ENCODE results near the gene TDP2. TPM values are rescaled to one million over a fixed set of nuclear protein-coding genes. Genes with fewer than 3 reads are reported as not detected.
"Not testable (repeated sequence)": the region's sequence is repeated elsewhere in the genome, so short reads cannot be mapped to it uniquely, and the experiment has no call there.

TDP2 gene
- total RNA-seq, 1 experiment from 2014 or later: 23.6 TPM

DNA sequence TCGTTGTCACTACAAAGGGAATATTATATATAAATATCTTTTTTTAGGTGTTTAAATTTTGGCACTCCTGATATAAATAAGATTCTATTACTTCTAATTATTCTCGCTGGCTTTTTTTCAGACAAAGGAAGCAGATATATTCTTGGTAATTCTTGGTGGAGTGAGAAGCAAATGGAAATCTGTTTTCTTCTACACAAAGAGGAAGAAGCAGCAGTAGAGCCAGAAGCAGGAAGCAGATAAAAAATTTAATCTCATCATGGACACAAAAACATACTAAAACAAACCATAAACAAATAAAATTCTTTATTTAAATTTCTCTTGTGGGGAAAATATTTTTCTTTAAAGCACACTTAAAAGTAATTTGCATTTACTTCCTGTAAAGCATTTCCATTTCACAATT is 17.0 kb downstream of the TDP2 start:
- peaks cover 15% of the 10 kb centered on the region for H3K4me1 ChIP-seq (replicated peaks)
- H3K9me3 ChIP-seq (replicated peaks): no peaks in the 10 kb centered on the region
- no peak overlapping the region for H3K4me3 ChIP-seq
- H3K36me3 ChIP-seq: peaks cover 37% of the 10 kb centered on the region
- DNase-seq (ENCODE audit: low read depth in 1 of 2, low spot score in 2 of 2): no peak
- H3K27ac ChIP-seq: no peak overlapping the region
- H3K27me3 ChIP-seq (replicated peaks): peaks cover 8% of the 10 kb centered on the region; the same call in 1 of the 2 replicates

DNA sequence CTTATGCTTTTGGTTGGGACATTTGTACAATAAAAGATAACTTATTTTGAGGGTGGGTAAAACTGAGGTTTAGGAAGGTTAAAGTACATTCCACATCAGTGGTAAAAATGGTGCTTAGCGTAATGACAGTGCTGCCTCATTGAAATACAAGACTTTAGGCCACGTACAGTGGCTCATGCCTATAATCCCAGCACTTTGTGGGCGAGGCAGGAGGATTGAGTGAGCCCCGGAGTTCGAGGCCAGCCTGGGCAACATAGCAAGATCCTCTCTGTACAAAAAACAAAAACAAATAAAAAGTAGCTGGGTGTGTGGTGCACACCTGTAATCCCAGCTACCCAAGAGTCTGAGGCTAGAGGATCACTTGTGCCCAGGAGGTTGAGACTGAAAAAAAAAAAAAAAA is 18.4 kb downstream of the TDP2 start:
- no peak for DNase-seq (ENCODE audit: low read depth in 1 of 2, low spot score in 2 of 2)
- H3K4me1 ChIP-seq (replicated peaks): peaks cover 15% of the 10 kb centered on the region
- no peak overlapping the region for H3K27ac ChIP-seq
- H3K36me3 ChIP-seq: peaks cover 25% of the 10 kb centered on the region
- no peaks in the 10 kb centered on the region for H3K9me3 ChIP-seq (replicated peaks)
- peaks cover 14% of the 10 kb centered on the region; the same call in 1 of the 2 replicates for H3K27me3 ChIP-seq (replicated peaks)
- no peak overlapping the region for H3K4me3 ChIP-seq

DNA sequence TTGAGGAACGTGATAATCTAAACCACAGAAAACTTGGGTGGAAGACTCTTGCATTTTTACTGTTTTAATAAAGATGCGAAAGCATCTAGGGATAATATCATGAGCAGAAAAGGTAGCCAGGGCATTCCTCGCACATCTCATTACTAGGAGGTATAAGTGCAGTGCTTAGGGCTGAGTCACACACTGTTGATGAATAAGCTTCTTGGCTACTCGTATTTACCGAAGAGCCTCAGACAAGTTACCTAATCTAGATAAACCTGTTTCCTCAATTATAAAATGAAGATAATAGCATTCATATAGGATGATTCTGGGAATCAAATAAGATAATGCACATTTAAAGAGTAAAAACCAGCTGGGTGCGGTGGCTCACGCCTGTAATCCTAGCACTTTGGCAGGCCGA is 19.9 kb downstream of the TDP2 start:
- no peak for DNase-seq (ENCODE audit: low read depth in 1 of 2, low spot score in 2 of 2)
- Histone ChIP-seq H3K36me3 (peaks cover 10% of the 10 kb centered on the region), H3K4me1 (replicated peaks) (peaks cover 15% of the 10 kb centered on the region), H3K27me3 (replicated peaks) (peaks cover 14% of the 10 kb centered on the region; the same call in 1 of the 2 replicates), H3K27ac (no peak overlapping the region), H3K9me3 (replicated peaks) (no peaks in the 10 kb centered on the region), H3K4me3 (no peak overlapping the region)

- Histone ChIP-seq H3K27me3 (replicated peaks) (peaks cover 14% of the 10 kb centered on the region; the same call in 1 of the 2 replicates), H3K36me3 (no peaks in the 10 kb centered on the region), H3K27ac (no peak overlapping the region), H3K9me3 (replicated peaks) (no peaks in the 10 kb centered on the region; the same call in 1 of the 2 replicates), H3K4me3 (no peak overlapping the region), H3K4me1 (replicated peaks) (peaks cover 15% of the 10 kb centered on the region)
- no peak for DNase-seq (ENCODE audit: low read depth in 1 of 2, low spot score in 2 of 2)
Observed at GRCh38 chr6:24644377-24644776, 22.3 kb downstream of the TDP2 start.

DNA sequence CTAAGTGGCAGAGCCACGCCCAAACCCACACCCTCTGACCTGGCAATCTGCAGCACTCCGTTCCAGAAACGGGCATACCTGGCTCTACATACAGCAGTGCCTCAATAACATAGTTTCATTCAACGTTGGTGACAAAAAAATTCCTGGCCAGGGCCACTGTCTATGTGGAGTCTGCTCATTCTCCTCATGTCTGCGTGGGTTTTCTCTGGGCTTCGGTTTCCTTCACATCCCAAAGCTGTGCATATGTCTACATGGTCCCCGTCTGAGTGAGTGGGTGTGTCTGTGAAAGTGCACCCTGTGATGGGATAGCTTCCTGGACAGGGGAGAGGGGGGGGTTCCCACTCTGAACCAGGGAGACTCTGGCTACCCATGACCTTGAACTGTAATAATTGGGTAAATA is 22.8 kb downstream of the TDP2 start:
- no peaks in the 10 kb centered on the region for H3K36me3 ChIP-seq
- no peak overlapping the region for H3K27ac ChIP-seq
- no peak for DNase-seq (ENCODE audit: low read depth in 1 of 2, low spot score in 2 of 2)
- H3K4me3 ChIP-seq: no peak overlapping the region
- H3K4me1 ChIP-seq (replicated peaks): peaks cover 15% of the 10 kb centered on the region
- H3K27me3 ChIP-seq (replicated peaks): peaks cover 14% of the 10 kb centered on the region; the same call in 1 of the 2 replicates
- no peaks in the 10 kb centered on the region; the same call in 1 of the 2 replicates for H3K9me3 ChIP-seq (replicated peaks)

DNA sequence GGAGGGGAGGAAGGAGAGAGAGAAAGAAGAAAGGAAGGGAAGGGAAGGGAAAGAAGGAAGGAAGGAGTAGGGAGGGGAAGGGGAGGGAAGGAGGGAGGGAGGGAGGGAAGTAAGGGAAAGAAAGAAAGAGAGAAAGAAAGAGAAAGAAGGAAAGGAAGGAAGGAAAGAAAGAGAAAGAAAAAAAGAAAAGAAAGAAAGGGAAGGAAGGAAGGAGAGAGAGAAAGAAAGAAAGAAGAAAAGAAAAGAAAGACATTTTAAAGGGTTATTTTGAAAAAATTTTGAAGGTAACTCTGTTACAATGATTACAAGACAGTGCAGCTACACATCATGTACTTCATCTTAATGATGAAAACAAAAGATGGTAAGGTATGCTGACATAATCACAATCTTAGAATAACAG is 24.6 kb downstream of the TDP2 start:
- Histone ChIP-seq H3K9me3 (replicated peaks) (no peaks in the 10 kb centered on the region; the same call in 1 of the 2 replicates), H3K4me1 (replicated peaks) (peaks cover 15% of the 10 kb centered on the region), H3K27me3 (replicated peaks) (peaks cover 14% of the 10 kb centered on the region; the same call in 1 of the 2 replicates), H3K27ac (no peak overlapping the region), H3K4me3 (no peak overlapping the region), H3K36me3 (no peaks in the 10 kb centered on the region)
- DNase-seq (ENCODE audit: low read depth in 1 of 2, low spot score in 2 of 2): no peak

- H3K27ac ChIP-seq; H3K4me3 ChIP-seq; H3K36me3 ChIP-seq; H3K4me1 ChIP-seq (replicated peaks); DNase-seq (ENCODE audit: low read depth in 1 of 2, low spot score in 2 of 2); H3K9me3 ChIP-seq (replicated peaks): not testable (repeated sequence)
- H3K27me3 ChIP-seq (replicated peaks): peaks cover 14% of the 10 kb centered on the region
Observed at GRCh38 chr6:24640631-24641030, 26.1 kb downstream of the TDP2 start.

DNA sequence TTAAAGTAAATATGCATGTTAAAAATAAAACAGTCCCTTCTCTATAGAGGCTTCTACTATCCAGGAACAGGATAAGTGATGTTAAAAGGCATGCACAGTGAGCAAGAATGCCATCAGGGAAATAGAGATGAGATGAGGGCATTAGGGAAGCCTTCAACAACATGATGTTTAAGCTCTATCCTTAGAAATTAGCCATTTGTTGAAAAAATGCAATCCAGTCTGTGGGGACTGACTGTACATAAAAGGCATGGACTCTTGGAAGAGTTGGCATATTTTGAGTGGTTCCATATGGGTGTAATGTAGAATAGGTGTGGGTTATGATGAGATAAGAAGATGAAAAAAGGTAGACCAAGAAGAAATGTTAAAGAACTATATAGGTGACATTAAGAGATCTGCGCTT is 26.5 kb downstream of the TDP2 start:
- Histone ChIP-seq H3K4me1 (replicated peaks) (no peaks in the 10 kb centered on the region), H3K4me3 (no peak overlapping the region), H3K27me3 (replicated peaks) (peaks cover 10% of the 10 kb centered on the region), H3K36me3 (no peaks in the 10 kb centered on the region), H3K27ac (no peak overlapping the region), H3K9me3 (replicated peaks) (no peaks in the 10 kb centered on the region; the same call in none of the 2 replicates)
- no peak for DNase-seq (ENCODE audit: low read depth in 1 of 2, low spot score in 2 of 2)

DNA sequence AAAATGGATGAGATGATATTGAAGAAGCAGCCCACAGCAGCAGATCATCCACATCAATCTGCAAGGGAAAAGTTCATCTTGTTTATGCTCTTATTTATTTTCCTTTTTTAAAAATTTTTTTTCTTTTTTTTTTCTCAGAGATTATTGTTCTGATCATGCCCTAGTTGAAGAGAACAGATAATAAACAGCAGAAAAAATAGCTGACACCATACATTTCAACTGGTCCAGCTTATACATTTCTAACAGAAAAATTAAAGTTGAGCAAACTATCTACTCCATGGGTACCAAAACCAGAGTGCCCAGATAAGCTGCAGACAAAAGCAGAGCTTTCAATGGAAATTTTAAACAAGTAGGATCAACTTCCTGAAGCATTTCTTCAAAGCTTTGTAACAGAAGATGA is 30.0 kb downstream of the TDP2 start:
- Histone ChIP-seq H3K4me1 (replicated peaks) (no peaks in the 10 kb centered on the region), H3K36me3 (no peaks in the 10 kb centered on the region), H3K9me3 (replicated peaks) (no peaks in the 10 kb centered on the region; the same call in none of the 2 replicates), H3K27ac (no peak overlapping the region), H3K4me3 (no peak overlapping the region), H3K27me3 (replicated peaks) (peaks cover 4% of the 10 kb centered on the region)
- no peak for DNase-seq (ENCODE audit: low read depth in 1 of 2, low spot score in 2 of 2)

- no peak for DNase-seq (ENCODE audit: low read depth in 1 of 2, low spot score in 2 of 2)
- no peak overlapping the region for H3K4me3 ChIP-seq
- H3K36me3 ChIP-seq: no peaks in the 10 kb centered on the region
- no peaks in the 10 kb centered on the region; the same call in 1 of the 2 replicates for H3K9me3 ChIP-seq (replicated peaks)
- no peak overlapping the region for H3K27ac ChIP-seq
- H3K27me3 ChIP-seq (replicated peaks): peaks cover 4% of the 10 kb centered on the region
- no peaks in the 10 kb centered on the region for H3K4me1 ChIP-seq (replicated peaks)
Observed at GRCh38 chr6:24632573-24632972, 34.1 kb downstream of the TDP2 start.

DNA sequence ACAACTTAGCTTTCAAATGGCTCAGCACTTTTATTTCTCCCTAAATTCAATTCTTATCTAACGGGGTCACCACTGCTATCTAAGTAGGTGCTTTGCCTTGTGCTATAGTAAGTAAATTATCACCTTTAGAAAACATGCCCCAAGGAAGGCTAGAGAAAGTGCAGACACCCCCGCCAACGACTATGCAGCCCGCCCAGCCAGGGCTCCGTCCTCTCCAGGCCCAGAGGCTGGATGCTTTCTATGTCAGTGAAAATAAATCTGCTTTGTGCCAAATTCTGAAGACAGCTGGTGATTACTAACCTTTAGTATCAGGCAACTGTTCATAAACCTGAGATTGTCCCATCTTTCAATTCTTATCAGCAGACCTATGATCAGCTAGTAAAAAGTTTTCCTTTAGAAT is 35.0 kb downstream of the TDP2 start:
- Histone ChIP-seq H3K4me3 (no peak overlapping the region), H3K4me1 (replicated peaks) (no peaks in the 10 kb centered on the region), H3K36me3 (no peaks in the 10 kb centered on the region), H3K27me3 (replicated peaks) (peaks cover 4% of the 10 kb centered on the region), H3K9me3 (replicated peaks) (no peaks in the 10 kb centered on the region; the same call in 1 of the 2 replicates), H3K27ac (no peak overlapping the region)
- no peak for DNase-seq (ENCODE audit: low read depth in 1 of 2, low spot score in 2 of 2)

DNA sequence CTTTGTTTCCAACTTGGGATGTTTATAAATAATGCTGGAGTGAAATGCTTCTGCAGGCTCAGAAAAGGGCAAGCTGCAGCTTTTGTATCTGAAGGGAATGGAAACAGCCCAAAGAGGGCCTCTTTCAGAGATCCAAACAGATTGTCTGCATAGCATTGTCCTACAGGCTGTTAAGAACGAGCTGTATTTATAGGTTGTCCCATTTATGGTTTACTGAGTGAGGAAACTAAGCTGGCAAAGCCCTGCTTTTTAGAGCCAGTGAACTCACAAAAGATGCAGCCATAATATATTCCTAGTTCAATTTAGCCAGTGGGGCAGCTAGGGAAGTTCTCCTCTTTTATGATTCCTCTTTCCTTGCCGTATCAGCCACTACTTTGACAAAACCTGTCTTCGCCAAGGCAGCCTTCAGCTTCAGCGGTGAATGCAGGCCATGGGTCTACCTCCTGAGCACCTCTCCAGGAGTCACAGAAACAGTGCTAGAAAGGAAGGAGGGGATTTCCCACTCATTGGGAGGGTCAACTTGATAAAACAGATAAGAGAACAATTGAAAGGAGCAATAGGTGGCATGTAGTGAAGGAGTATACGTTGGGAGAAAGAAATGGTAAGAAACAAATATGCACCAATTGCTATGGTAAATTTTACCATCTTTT is 35.7 kb downstream of the TDP2 start:
- no peaks in the 10 kb centered on the region for H3K36me3 ChIP-seq
- no peaks in the 10 kb centered on the region for H3K4me1 ChIP-seq (replicated peaks)
- no peaks in the 10 kb centered on the region; the same call in 1 of the 2 replicates for H3K9me3 ChIP-seq (replicated peaks)
- DNase-seq (ENCODE audit: low read depth in 1 of 2, low spot score in 2 of 2): no peak
- no peak overlapping the region for H3K27ac ChIP-seq
- peaks cover 4% of the 10 kb centered on the region for H3K27me3 ChIP-seq (replicated peaks)
- no peak overlapping the region for H3K4me3 ChIP-seq

DNA sequence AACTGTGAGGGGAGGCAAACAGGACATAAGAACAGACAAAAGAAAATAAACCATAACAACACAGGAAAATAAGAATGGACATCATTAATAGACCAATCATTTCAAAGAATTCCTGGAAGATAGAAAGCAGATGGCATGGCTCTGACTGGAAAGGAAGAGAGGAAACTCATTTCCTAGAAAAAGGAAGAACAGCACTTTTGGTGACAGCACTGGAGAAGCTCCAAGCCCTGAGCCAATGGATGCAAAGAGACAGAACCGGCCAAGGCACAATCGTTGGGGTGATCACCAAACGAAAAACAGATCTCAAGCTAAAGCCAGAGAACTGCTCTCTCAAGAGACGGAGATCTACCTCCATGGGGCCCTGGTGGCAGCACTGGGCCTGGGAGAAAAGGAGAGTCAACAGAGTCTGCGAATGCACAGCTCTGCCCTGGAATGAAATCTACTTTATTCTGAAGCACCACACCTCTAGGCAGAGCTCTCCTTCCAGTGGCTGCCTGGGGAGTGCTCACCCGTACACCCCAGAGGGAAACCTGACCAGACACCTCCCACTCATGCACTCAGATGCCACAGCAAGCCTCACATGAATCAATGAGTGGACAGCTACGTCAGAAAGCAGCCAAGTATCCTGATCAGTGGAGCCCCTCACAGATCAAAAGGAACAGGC is 44.9 kb downstream of the TDP2 start:
- H3K27ac ChIP-seq: no peak overlapping the region
- H3K9me3 ChIP-seq (replicated peaks): no peaks in the 10 kb centered on the region
- H3K27me3 ChIP-seq (replicated peaks): 0 out of 2 replicates have a peak, but pooled peaks cover 4% of the 10 kb centered on the region
- no peak for DNase-seq (ENCODE audit: low read depth in 1 of 2, low spot score in 2 of 2)
- H3K36me3 ChIP-seq: no peaks in the 10 kb centered on the region
- no peaks in the 10 kb centered on the region for H3K4me1 ChIP-seq (replicated peaks)
- H3K4me3 ChIP-seq: no peak overlapping the region

GRCh38 chr6:24620637-24621036 is 46.1 kb downstream of the TDP2 start:
- Histone ChIP-seq H3K4me1 (replicated peaks) (no peaks in the 10 kb centered on the region), H3K27ac (no peak overlapping the region), H3K36me3 (no peaks in the 10 kb centered on the region), H3K27me3 (replicated peaks) (0 out of 2 replicates have a peak, but pooled peaks cover 4% of the 10 kb centered on the region), H3K4me3 (no peak overlapping the region), H3K9me3 (replicated peaks) (no peaks in the 10 kb centered on the region)
- DNase-seq (ENCODE audit: low read depth in 1 of 2, low spot score in 2 of 2): no peak
